OCI-LY7 (cell line): ENCODE data around the gene TBC1D13. TPM values are rescaled to one million over a fixed set of nuclear protein-coding genes. Genes with fewer than 3 reads are reported as not detected.
"Not testable (repeated sequence)": the region's sequence is repeated elsewhere in the genome, so short reads cannot be mapped to it uniquely, and the experiment has no call there.

Source experiments
- BruUV-seq: library from RNA; stranded (reverse); fragments of 400-500 nt; replicated peaks from 2 replicates; lab custom pipeline; 2021; lab: Mats Ljungman, UMichigan
- CTCF ChIA-PET: fragments of 300-600 bp; sonication (Branson Sonifier 250); formaldehyde crosslinking; loops from one replicate; lab custom pipeline; 2022; ENCODE audit warnings: antibody characterized with exemption; ENCODE audit not compliant: unreplicated experiment; lab: Charles Lee
- POLR2A ChIA-PET: fragments of 300-600 bp; sonication (Branson Sonifier 250); formaldehyde crosslinking; loops from one replicate; lab custom pipeline; 2022; ENCODE audit warnings: antibody characterized with exemption; lab: Charles Lee
- DNase-seq: peaks from one replicate; pipeline ENCODE4 v3.0.0-alpha.2; 2015; ENCODE audit warnings: low spot score
- H2AFZ ChIP-seq: fragments of 200-600 bp; sonication (generic), shearing (Covaris generic); 2 replicates; pipeline ENCODE4 v1.6.1; 2014; ENCODE audit warnings: mild to moderate bottlenecking, antibody characterized with exemption, low read length, moderate library complexity
- H3K27ac ChIP-seq: fragments of 200-600 bp; sonication (generic); 2 replicates; pipeline ENCODE4 v1.5.1; 2014; ENCODE audit warnings: mixed run types, low read depth, mild to moderate bottlenecking, moderate library complexity, low read length, inconsistent platforms; ENCODE audit not compliant: poor library complexity, severe bottlenecking
- H3K36me3 ChIP-seq: fragments of 200-600 bp; sonication (generic); 2 replicates; pipeline ENCODE4 v1.6.1; 2014; ENCODE audit warnings: mild to moderate bottlenecking, antibody characterized with exemption, low read length, moderate library complexity, mixed read lengths; ENCODE audit not compliant: insufficient read depth
- H3K4me1 ChIP-seq: fragments of 200-600 bp; sonication (generic); 2 replicates; pipeline ENCODE4 v1.5.1; 2014; ENCODE audit warnings: mild to moderate bottlenecking, low read length; ENCODE audit not compliant: insufficient read depth, poor library complexity, severe bottlenecking
- H3K4me2 ChIP-seq: fragments of 200-600 bp; sonication (generic); 2 replicates; pipeline ENCODE4 v1.6.1; 2014; ENCODE audit warnings: mild to moderate bottlenecking, low read length
- H3K4me3 ChIP-seq: fragments of 200-600 bp; sonication (generic); 2 replicates; pipeline ENCODE4 v1.5.1; 2014; ENCODE audit warnings: mild to moderate bottlenecking, low read depth, low read length; ENCODE audit not compliant: poor library complexity, severe bottlenecking
- H3K79me2 ChIP-seq: fragments of 200-600 bp; sonication (generic); 2 replicates; pipeline ENCODE4 v1.6.1; 2016; ENCODE audit warnings: low read depth, mild to moderate bottlenecking, low read length, moderate library complexity, mixed read lengths; ENCODE audit not compliant: insufficient read depth
- H3K9me2 ChIP-seq: fragments of 200-600 bp; sonication (generic); 2 replicates; pipeline ENCODE4 v1.6.1; 2016; ENCODE audit warnings: mild to moderate bottlenecking, low read length, mixed read lengths; ENCODE audit not compliant: insufficient read depth
- H3K9me3 ChIP-seq: fragments of 200-600 bp; sonication (generic); 2 replicates; pipeline ENCODE4 v1.6.1; 2014; ENCODE audit warnings: mild to moderate bottlenecking, mixed run types, low read length, mixed read lengths
- H4K20me1 ChIP-seq: fragments of 200-600 bp; sonication (generic); 2 replicates; pipeline ENCODE4 v1.6.1; 2014; ENCODE audit warnings: mild to moderate bottlenecking, antibody characterized with exemption, low read length, moderate library complexity, mixed read lengths; ENCODE audit not compliant: insufficient read depth
- CTCF ChIP-seq: fragments of 200-600 bp; sonication (generic); conservative IDR thresholded peaks from 2 replicates; pipeline ENCODE4 v1.5.1; 2014; ENCODE audit warnings: mild to moderate bottlenecking, antibody characterized with exemption, low read length, moderate library complexity, mixed read lengths
- EZH2phosphoT487 ChIP-seq: fragments of 200-600 bp; sonication (generic); IDR thresholded peaks from 2 replicates; pipeline ENCODE4 v1.6.1; 2018; ENCODE audit warnings: low read depth, borderline replicate concordance, mild to moderate bottlenecking, mixed run types, antibody characterized with exemption, low read length, moderate library complexity, mixed read lengths
- intact Hi-C: fragments of 100-400 bp; cut with micrococcal nuclease; formaldehyde crosslinking; loops from one replicate; pipeline ENCODE4 v1.10.0; 2022; ENCODE audit not compliant: unreplicated experiment
- total RNA-seq, 2 experiments: library from RNA; depleted of rRNA in 1 of 2; stranded (reverse); fragments of >200 nt in 1 of 2; shearing (Covaris generic) in 1 of 2; gene quantifications; 2 replicates each; pipeline ENCODE4 v1.2.3, GENCODE V29; 2014 to 2022

The TBC1D13 gene
- total RNA-seq, 2 experiments from 2014 or later = 18.7 to 24.7 TPM

DNA sequence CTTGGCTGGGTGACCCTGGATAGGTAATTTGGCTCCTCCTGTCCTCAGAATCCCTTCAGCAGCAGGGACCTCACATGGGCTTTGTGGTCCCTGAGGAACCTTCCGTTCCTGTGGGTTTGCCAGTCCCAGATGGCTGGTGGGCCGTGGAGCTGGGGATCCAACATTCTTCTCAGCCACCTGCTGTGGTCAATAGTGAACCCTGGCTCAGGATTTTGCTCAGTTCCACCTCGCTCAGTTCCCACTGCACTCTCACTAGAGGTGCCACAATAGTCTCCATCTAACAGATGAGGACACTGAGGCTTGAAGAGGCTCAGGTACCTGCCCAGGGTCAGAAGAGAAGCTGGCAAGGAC, 59.6 kb downstream of the TBC1D13 start:
- Histone ChIP-seq H4K20me1 (no peaks in the 10 kb centered on the region), H3K4me1 (no peaks in the 10 kb centered on the region), H3K4me2 (no peak overlapping the region), H3K9me3 (0 out of 2 replicates have a peak, but pooled peaks cover 5% of the 10 kb centered on the region), H3K4me3 (no peak overlapping the region), H3K9me2 (no peaks in the 10 kb centered on the region), H3K36me3 (peaks cover 43% of the 10 kb centered on the region), H3K79me2 (no peaks in the 10 kb centered on the region), H2AFZ (no peak overlapping the region), H3K27ac (no peak overlapping the region)
- TF ChIP-seq CTCF (no peak), EZH2phosphoT487 (no peak)
- no TSS peak for BruUV-seq
- intact Hi-C loops = no loop called here
- CTCF ChIA-PET = interaction anchor here (0.6 kb wide), 1 partner anchor 28 kb away, joined by 3 read pairs; the partner anchor contains the start of gene ENDOG
- POLR2A ChIA-PET = interaction anchor here (0.7 kb wide), 2 partner anchors 44 to 226 kb away, joined by 3 to 5 read pairs; no protein-coding TSS in a partner anchor
- no peak for DNase-seq

GRCh38 chr9:128847803-128848202, 60.8 kb downstream of the TBC1D13 start:
- BruUV-seq = no TSS peak
- CTCF ChIA-PET = no interaction called here

GRCh38 chr9:128851024-128851423, 64.0 kb downstream of the TBC1D13 start:
- H3K9me3 ChIP-seq, CTCF ChIA-PET, BruUV-seq, H3K4me1 ChIP-seq, DNase-seq, H3K4me2 ChIP-seq, intact Hi-C loops, H3K79me2 ChIP-seq, H2AFZ ChIP-seq, H3K27ac ChIP-seq, H3K4me3 ChIP-seq, POLR2A ChIA-PET, H4K20me1 ChIP-seq, H3K9me2 ChIP-seq: not testable (repeated sequence)
- H3K36me3 ChIP-seq = peaks cover 16% of the 10 kb centered on the region

More at GRCh38 chr9:128847803-128848202, 60.8 kb downstream of the TBC1D13 start:
- no peaks in the 10 kb centered on the region for H4K20me1 ChIP-seq
- no peak overlapping the region for H3K4me3 ChIP-seq
- 0 out of 2 replicates have a peak, but pooled peaks cover 5% of the 10 kb centered on the region for H3K9me3 ChIP-seq
- H2AFZ ChIP-seq = no peak overlapping the region
- peaks cover 33% of the 10 kb centered on the region for H3K36me3 ChIP-seq
- no peak overlapping the region for H3K4me2 ChIP-seq
- DNase-seq = no peak
- H3K9me2 ChIP-seq = no peaks in the 10 kb centered on the region
- POLR2A ChIA-PET = no interaction called here
- TF ChIP-seq EZH2phosphoT487 (no peak), CTCF (no peak)
- no peaks in the 10 kb centered on the region for H3K79me2 ChIP-seq
- no peaks in the 10 kb centered on the region for H3K4me1 ChIP-seq
- H3K27ac ChIP-seq = no peak overlapping the region
- intact Hi-C loops = no loop called here
